GM12892 (cell line): Measurements from ENCODE around the gene CCDC24.

ENCODE experiments used
- POLR2A ChIP-seq: IDR thresholded peaks from 2 replicates; pipeline ENCODE4 v1.6.1; 2011; ENCODE audit warnings: low read depth, low read length, control low read depth
- TAF1 ChIP-seq: IDR thresholded peaks from 2 replicates; pipeline ENCODE4 v1.6.1; 2011; ENCODE audit warnings: low read depth, mild to moderate bottlenecking, control low read depth, low read length, borderline replicate concordance

- TF ChIP-seq POLR2A = no peak
- no peak for TF ChIP-seq TAF1
Measured at GRCh38 chr1:43971336-43971980, 19.9 kb upstream of the CCDC24 start.
